Muscle layer of colon (tissue), 2 donors: Measurements from ENCODE around the gene HIGD1A.
"Not testable (repeated sequence)": the region's sequence is repeated elsewhere in the genome, so short reads cannot be mapped to it uniquely, and the experiment has no call there.

ENCODE experiments used
- H3K27ac ChIP-seq: one replicate; pipeline ENCODE4 v1.7.0; 2013; ENCODE audit warnings: low read depth, mild to moderate bottlenecking, low read length, moderate library complexity
- H3K27me3 ChIP-seq, 2 donors: one replicate each; pipeline ENCODE4 v1.7.0; 2013; ENCODE audit warnings: low read length in 2 of 2, mild to moderate bottlenecking in 2 of 2; ENCODE audit not compliant: insufficient read depth in 2 of 2, control insufficient read depth in 1 of 2
- H3K36me3 ChIP-seq: one replicate; pipeline ENCODE4 v1.7.0; 2013; ENCODE audit warnings: mild to moderate bottlenecking, low read length; ENCODE audit not compliant: insufficient read depth
- H3K4me1 ChIP-seq: one replicate; pipeline ENCODE4 v1.7.0; 2013; ENCODE audit warnings: mild to moderate bottlenecking, low read length; ENCODE audit not compliant: insufficient read depth
- H3K4me3 ChIP-seq, 2 donors: one replicate each; pipeline ENCODE4 v1.7.0; 2013; ENCODE audit warnings: low read length in 2 of 2, low read depth in 1 of 2, mild to moderate bottlenecking in 1 of 2, moderate library complexity in 1 of 2
- H3K9ac ChIP-seq: one replicate; pipeline ENCODE4 v1.7.0; 2013; ENCODE audit warnings: low read length
- H3K9me3 ChIP-seq: one replicate; pipeline ENCODE4 v1.7.0; 2013; ENCODE audit warnings: mild to moderate bottlenecking, low read length
- donor health status: abdominal sarcoma.
- donor health status: Adenocarcinoma of cecum.

HIGD1A gene

GRCh38 chr3:42827023-42827422, 22.7 kb upstream of the HIGD1A start:
- Histone ChIP-seq H3K27me3 (no peaks in the 10 kb centered on the region), H3K36me3 (no peaks in the 10 kb centered on the region), H3K27ac (no peak overlapping the region), H3K9me3 (no peaks in the 10 kb centered on the region), H3K9ac (no peak overlapping the region), H3K4me3 (no peak overlapping the region), H3K4me1 (no peaks in the 10 kb centered on the region)

DNA sequence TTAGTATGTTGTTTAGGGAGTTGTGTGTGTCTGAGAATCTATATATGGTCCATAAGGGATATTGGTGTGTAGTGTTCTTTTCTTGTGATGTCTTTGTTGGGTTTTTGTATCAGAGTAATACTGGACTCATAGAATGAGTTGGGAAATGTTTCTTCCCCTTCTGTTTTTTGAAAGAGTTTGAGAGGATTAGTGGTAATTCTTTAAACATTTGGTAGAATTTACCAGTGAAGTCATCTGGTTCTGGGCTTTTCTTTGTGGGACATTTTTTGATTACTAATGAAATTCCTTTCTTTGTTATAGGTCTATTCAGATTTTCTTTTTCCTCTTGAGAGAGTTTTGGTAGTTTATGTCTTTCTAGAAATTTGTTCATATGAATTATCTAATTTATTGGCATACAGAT, 21.9 kb upstream of the HIGD1A start:
- H3K36me3 ChIP-seq = no peaks in the 10 kb centered on the region
- no peak overlapping the region for H3K4me3 ChIP-seq
- H3K9me3 ChIP-seq = no peaks in the 10 kb centered on the region
- no peak overlapping the region for H3K9ac ChIP-seq
- no peaks in the 10 kb centered on the region for H3K27me3 ChIP-seq
- H3K27ac ChIP-seq = no peak overlapping the region
- no peaks in the 10 kb centered on the region for H3K4me1 ChIP-seq

DNA sequence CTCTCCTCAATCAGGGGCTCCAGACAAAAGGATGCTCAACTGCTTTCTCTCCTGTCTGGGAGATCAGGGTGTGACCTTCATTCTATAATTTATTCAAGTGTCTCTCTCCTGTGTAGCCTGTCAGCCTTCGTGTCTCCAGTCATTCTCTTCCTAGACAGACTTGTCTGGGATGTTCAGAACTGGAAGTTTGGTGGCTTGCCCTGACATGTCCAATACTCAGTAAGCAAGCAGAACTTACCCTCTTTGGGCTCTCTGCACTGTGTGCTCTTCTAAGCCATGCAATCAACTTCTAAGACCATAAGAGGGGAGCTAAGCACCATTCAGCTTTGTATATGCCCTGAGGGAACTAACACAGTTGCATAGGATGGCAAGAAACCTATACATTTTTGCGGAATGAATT, 19.1 kb upstream of the HIGD1A start:
- Histone ChIP-seq H3K4me3 (no peak overlapping the region), H3K36me3 (no peaks in the 10 kb centered on the region), H3K4me1 (no peaks in the 10 kb centered on the region), H3K27ac (no peak overlapping the region), H3K9ac (no peak overlapping the region), H3K27me3 (no peaks in the 10 kb centered on the region), H3K9me3 (no peaks in the 10 kb centered on the region)

DNA sequence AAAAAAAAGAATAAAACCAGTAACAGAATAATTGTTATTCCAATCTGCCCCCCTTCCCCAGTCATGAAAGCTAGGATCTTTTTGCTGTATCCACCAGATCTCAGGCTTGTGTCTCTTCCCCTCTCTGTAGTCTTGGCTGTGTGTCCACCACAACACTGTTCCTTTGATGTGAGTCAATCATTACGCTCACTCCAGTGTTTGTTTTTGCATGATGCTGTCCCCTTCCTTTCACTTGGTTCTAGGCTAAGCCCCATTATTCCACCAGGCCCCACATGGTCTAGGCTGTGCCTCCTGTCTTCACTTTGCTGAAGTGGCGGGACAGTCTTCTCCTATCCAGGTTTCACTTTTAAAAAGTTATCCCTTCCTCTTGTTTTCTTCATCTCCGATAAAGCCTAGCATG, 18.5 kb upstream of the HIGD1A start:
- Histone ChIP-seq H3K9ac (no peak overlapping the region), H3K4me3 (no peak overlapping the region), H3K27me3 (no peaks in the 10 kb centered on the region), H3K4me1 (no peaks in the 10 kb centered on the region), H3K36me3 (no peaks in the 10 kb centered on the region), H3K9me3 (no peaks in the 10 kb centered on the region), H3K27ac (no peak overlapping the region)

- H3K36me3 ChIP-seq = no peaks in the 10 kb centered on the region
- no peaks in the 10 kb centered on the region for H3K27me3 ChIP-seq
- H3K9ac ChIP-seq = no peak overlapping the region
- H3K9me3 ChIP-seq = no peaks in the 10 kb centered on the region
- no peak overlapping the region for H3K27ac ChIP-seq
- H3K4me1 ChIP-seq = no peaks in the 10 kb centered on the region
- no peak overlapping the region for H3K4me3 ChIP-seq
Measured at GRCh38 chr3:42820746-42821051, 16.4 kb upstream of the HIGD1A start.

DNA sequence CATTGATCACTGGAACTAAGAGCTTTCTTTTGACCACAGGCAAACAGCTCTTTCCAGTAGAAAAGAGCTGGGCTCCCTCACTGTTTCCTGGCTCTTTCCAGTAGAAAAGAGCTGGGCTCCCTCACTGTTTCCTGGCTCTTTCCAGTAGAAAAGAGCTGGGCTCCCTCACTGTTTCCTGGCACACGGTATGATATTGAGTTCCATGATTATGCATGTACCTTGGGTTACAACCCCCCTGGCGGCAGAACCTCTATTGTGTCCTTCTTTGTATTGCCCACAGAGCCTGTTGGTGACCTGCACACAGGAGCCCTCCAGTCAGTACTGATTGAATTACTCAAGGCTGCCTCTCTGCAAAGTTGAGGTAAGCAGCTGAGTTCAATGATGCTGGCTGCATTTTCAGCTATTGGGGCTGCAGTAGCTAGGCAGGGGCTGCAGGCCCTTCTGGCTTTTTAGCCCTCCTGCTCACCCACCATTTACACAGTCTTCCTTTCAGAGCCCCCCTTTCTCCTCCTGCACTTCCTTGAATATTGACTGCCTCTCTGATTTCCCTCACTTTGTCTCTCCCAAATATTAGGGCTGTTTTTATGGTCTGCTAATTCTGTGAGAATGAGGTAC, 15.2 kb upstream of the HIGD1A start:
- Histone ChIP-seq H3K4me3 (no peak overlapping the region), H3K4me1 (no peaks in the 10 kb centered on the region), H3K27ac (no peak overlapping the region), H3K9ac (no peak overlapping the region), H3K9me3 (no peaks in the 10 kb centered on the region), H3K27me3 (no peaks in the 10 kb centered on the region), H3K36me3 (no peaks in the 10 kb centered on the region)

DNA sequence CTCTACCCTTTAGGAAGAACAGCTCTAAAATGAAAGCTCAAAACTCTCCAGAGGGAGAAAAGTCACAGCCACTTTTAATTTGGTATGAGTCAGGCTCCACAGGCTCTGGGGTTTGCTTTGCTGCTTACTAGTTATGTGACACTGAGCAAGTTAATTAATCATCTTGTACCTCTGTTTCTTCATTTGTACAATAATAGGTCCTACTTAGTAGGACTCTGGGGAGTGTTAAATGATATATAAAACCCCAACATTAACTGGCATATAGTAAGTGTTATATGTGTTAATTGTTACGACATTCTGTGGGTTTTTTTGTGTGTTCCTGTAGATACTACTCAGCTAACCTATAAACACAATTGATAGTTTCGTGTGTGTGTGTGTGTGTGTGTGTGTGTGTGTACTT, 11.5 kb upstream of the HIGD1A start:
- H3K27ac ChIP-seq = no peak overlapping the region

DNA sequence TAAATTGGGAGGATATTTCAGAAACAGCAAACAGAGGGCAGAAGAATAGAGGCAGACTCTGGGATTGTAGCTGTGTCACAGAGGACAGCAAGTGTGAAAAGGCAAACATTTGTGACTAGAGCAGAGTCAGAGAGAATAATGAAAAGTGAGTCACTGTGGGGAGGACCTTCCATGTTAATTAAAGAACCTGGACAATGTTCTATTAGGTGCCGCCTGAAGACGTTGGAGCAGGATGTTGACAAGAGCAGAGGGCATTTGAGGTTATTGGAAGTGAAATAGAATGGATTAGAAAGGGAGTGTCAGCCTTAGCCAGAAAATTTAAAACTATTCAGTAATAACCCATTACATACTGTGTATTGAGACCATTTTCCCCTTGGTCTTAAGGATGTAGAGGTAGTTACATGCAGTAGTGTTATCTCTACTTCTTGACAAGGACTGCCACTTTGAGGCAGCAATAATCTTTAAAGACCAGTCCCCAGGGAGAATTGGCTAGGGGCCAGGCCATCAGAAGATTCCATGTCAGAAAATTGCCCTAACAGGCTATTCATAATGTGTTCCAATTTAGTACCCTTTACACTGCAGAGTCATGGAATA, 10.7 kb upstream of the HIGD1A start:
- no peaks in the 10 kb centered on the region for H3K9me3 ChIP-seq
- no peaks in the 10 kb centered on the region for H3K27me3 ChIP-seq
- H3K4me3 ChIP-seq = no peak overlapping the region
- H3K4me1 ChIP-seq = no peaks in the 10 kb centered on the region
- no peak overlapping the region for H3K9ac ChIP-seq
- no peaks in the 10 kb centered on the region for H3K36me3 ChIP-seq
- no peak overlapping the region for H3K27ac ChIP-seq

More for the DNA sequence above, 11.5 kb upstream of the HIGD1A start:
- Histone ChIP-seq H3K36me3 (no peaks in the 10 kb centered on the region), H3K4me3 (no peak overlapping the region), H3K4me1 (no peaks in the 10 kb centered on the region), H3K9me3 (no peaks in the 10 kb centered on the region), H3K27me3 (no peaks in the 10 kb centered on the region), H3K9ac (no peak overlapping the region)

DNA sequence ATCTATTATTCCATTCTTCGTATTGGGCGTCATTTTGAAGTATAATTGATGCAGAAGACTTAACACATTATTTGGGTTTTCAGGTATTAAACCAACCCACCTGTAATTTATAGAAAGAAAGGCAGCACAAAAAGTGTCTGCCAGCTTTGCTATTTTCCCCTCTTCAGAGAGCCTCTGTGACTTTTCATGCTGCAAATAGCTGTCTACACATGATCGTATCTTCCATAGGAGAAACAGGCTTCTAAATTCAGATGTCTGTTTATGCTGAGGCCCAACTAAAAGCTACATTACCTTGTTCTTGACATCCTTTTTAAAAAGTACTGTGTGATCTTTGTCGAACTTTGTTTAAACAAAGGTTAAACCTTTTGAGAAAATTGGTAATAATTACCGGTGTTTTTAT, 10.0 kb upstream of the HIGD1A start:
- Histone ChIP-seq H3K4me3 (no peak overlapping the region), H3K27me3 (no peaks in the 10 kb centered on the region), H3K9ac (no peak overlapping the region), H3K9me3 (no peaks in the 10 kb centered on the region), H3K27ac (no peak overlapping the region), H3K4me1 (no peaks in the 10 kb centered on the region), H3K36me3 (no peaks in the 10 kb centered on the region)

GRCh38 chr3:42811118-42811883, 7.0 kb upstream of the HIGD1A start:
- H3K27me3 ChIP-seq, H3K4me3 ChIP-seq, H3K9me3 ChIP-seq, H3K4me1 ChIP-seq, H3K9ac ChIP-seq, H3K36me3 ChIP-seq, H3K27ac ChIP-seq: not testable (repeated sequence)

DNA sequence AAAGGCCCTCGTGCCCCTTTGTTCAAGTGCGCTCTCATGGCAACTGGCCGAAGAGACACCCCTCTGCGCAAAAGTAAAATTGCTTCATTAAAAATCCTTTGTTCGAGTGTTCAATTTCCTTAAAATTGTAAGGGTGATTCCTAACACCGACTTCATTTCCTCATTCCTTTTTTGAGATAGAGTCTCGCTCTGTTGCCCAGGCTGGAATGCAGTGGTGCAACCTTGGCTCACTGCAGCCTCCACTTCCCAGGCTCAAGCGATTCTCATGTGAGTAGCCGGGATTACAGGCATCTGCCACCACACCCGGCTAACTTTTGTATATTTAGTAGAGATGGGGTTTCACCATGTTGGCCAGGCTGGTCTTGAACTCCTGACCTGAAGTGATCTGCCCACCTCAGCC, 6.4 kb upstream of the HIGD1A start:
- not testable (repeated sequence) for H3K9ac ChIP-seq, H3K4me1 ChIP-seq, H3K36me3 ChIP-seq, H3K27ac ChIP-seq, H3K9me3 ChIP-seq, H3K27me3 ChIP-seq, H3K4me3 ChIP-seq

DNA sequence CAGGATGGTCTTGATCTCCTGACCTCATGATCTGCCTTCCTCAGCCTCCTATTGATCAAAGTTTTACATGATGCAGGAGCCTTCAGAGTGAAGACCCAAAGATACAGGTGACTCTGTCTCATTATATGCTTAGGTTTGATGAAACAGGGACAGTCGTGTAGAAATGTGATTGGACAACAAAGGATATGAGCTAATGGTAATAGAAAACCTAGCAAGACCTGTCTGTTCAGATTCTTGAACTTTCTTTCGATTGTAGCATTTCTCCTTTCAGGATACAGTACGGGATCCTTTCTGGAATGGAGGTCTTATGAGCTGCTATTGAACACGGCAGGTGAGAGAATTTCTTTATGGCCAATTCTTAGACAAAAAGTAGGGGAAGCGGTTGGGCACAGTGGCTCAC, 4.9 kb upstream of the HIGD1A start, which contains the start of gene ACKR2:
Gene ACKR2, plus strand, starts transcription at position 244 of the 400 bp plus-strand sequence. CDS start 55,058 bp downstream, outside the sequence.
- H3K27me3 ChIP-seq = no peaks in the 10 kb centered on the region
- H3K9ac ChIP-seq = no peak within 1 kb of the TSS
- no peak within 1 kb of the TSS for H3K4me3 ChIP-seq
- H3K36me3 ChIP-seq = no peaks in the 10 kb centered on the region
- H3K4me1 ChIP-seq = peaks cover 4% of the 10 kb centered on the region
- no peaks in the 10 kb centered on the region for H3K9me3 ChIP-seq
- no peak within 1 kb of the TSS for H3K27ac ChIP-seq
